NAMALWA (cell line): Measurements from ENCODE around the gene ARHGEF16.

ENCODE experiments used
- DNase-seq: peaks from one replicate; pipeline ENCODE4 v3.0.0-alpha.2; 2015; ENCODE audit warnings: low spot score

Gene ARHGEF16

DNA sequence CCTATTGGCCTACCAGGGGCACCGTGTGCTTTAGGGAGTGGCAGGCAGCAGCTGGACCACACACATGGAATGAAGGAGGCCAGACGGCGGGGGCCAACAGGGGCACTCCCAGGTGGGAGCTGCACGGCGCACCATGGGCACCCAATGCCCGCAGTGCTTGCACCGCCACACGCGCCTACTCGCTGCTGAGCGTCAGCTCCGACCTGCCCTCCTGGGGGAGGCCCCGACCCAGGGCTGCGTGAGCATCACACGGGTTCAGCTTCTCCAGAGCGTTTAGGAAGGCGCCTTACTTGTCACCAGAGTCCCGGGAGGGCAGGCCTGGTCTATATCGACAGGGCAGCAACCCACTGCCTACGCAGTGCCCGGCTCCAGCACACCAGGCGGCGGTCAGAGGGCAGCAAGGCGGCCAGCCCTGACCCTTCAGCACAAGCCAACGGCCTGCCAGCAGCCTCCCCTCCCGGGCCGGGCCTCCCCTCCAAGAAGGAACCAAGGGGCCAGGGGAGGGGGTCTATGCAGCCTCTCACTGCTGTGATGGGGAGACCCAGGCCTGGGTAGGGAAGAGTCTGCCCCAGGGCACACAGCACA is 64.9 kb downstream of the ARHGEF16 start:
- DNase-seq: no peak

DNA sequence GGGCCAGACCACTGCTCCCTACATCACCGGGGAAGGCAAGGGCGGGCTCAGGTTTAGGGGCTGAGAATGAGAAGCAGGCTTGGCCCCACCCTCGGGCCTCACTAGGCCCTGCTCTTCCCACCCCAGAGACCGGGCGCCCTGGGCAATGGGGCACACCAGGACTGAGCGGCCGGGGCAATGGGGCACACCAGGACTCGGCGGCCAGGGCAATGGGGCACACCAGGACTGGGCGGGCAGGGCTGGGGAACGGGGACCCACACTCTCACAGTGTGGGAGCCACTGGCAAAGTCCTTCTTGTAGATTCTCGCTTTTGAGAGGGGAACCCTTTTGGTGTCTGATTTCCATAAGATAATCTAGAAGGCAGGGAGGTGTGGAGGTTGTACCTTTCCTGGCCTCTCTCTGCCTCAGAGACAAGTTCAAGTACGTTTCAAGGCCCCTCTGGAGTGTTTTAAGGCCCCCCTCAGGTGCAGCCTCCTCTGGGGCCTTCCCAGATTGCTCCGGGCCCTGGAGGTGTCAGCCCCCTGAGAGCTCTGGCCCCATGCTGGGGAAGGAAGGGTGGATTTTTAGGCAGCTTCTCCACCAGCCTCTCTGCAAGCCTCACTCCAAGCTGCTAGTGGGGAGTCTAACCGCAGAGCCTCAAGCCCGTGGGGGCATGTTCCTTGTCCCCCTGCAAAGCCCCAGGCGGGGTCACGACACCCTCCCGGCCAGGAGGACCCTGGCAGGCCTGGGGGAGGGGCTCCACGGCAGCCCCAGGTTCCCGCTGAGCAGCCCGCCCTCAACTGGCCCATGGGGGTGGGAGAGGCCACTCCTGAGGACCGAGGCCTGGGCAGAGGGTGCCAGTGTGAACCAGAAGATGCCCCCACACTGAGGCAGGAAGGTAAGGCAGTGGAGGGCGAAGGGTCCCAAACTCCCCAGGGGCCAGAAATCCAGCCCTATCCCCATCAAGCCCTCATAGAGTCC is 66.2 kb downstream of the ARHGEF16 start:
- DNase-seq: no peak

DNA sequence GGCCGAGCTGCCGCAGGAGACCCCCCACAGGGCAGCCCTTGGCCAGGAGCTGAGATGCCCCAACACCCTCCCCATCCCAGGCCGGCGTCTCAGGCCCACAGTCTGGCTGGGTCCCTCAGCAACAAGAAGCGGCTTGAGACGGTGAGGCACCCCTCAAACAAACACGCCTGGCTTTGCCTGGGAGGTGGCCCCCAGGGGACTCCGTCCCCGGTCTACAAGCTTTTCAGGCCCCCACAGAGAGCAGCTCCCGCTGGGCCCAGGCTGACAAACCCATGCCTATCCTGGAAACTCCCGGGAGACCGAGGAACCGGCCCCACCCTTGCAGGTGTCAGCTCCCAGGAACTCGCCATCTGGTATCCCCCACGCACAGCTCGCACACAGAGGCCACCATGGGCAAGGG is 67.0 kb downstream of the ARHGEF16 start:
- DNase-seq: no peak

DNA sequence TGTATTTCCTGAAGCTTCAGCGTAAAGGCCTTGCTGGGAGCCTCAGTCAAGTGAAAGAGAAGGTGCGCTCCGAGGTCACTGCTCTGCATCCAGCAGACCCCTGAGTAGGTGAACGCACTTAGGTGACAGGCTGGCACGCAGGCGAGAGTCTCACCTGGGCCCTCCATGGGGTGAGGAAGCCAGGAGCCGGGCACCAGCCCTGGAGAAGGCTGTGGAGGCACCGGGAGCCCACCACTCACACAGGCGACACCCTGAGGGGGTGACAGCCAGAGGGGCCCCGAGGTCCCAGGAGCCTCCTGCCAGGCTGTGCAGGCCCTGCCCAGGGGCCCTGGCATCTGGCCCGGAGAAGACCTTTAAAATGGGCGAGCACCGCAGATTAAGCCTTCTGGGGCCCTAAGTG is 67.6 kb downstream of the ARHGEF16 start:
- DNase-seq: no peak

DNA sequence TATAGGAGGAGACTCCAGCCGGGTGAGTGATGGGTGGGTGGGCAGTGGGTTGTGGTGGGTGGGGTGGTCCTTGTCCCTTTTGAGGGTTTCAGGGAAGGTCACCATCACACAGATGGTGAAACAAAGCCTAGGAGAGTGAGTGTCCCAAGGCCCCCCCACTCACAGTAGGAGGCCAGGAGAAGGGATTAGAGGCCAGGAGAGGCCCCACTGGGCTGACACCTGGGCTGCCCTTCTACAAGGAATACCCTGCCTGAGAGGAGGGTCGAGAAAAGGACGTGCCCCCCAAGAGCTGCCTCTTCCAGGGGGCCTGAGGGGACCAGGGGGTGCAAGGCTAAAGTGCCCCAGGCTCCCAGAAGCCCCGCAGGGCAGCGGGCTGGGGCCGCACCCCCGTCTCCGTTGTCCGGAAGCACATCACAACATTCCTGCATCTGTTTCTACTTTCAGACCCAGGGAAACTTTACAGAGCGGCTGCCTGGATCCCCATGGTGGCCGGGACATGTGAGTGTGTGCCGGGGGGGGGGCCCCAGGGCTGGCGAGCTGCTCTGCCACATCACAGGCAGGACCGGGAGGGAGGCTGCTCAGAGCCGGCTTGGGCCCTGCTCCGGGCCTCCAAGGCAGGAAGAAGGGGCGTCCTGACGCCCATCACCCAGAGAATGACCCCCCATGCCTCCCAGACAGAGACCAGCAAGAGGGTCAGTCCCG is 68.2 kb downstream of the ARHGEF16 start:
- DNase-seq: no peak

DNA sequence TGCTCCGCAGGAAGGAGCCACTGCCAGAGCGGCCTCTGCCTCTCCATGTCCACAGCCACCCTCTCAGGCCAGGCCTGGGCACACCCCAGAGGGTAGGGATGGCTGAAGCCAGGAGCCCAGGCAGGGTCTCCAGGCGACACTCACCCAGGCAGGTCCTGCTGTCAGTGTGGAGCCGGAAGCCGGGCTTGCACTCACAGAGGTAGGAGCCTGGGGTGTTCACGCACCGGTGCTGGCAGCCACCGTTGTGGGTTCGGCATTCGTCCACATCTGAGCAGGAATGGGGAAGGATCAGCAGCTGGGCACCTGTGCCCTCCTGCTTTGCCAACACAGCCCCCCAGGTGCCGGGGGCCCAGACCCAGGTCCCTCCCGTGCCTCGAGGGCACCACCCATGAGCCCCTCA is 69.5 kb downstream of the ARHGEF16 start:
- no peak for DNase-seq

DNA sequence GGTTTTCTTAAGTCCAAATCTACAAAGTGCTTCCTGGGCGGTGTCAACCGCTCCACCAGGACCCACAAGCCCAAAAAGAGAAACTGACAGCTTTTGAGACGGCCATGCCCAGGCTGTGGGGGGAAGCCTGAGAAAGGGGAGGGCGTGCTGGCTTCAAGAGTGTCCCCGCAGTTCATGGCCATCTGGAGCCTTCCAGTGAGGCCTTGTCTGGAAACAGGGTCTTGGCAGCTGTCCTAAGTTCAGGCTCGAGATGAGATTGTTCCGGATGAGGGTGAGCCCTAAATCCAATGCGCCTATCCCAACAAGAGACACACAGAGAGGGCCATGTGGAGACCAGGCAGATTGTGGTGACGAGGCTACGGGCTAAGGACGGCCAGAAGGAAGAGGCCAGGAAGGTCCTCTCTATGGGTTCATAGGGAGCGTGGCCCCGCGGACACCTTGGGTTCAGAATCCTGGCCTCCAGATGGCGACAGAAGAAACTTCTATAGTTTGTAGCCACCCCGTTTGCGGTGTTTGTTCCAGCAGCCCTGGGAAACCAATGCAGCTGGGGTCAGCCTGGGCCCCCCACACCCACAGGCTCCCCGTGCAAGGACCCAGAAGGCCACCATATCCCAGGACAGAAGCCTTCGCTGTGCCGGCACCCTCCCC is 70.2 kb downstream of the ARHGEF16 start:
- no peak for DNase-seq

DNA sequence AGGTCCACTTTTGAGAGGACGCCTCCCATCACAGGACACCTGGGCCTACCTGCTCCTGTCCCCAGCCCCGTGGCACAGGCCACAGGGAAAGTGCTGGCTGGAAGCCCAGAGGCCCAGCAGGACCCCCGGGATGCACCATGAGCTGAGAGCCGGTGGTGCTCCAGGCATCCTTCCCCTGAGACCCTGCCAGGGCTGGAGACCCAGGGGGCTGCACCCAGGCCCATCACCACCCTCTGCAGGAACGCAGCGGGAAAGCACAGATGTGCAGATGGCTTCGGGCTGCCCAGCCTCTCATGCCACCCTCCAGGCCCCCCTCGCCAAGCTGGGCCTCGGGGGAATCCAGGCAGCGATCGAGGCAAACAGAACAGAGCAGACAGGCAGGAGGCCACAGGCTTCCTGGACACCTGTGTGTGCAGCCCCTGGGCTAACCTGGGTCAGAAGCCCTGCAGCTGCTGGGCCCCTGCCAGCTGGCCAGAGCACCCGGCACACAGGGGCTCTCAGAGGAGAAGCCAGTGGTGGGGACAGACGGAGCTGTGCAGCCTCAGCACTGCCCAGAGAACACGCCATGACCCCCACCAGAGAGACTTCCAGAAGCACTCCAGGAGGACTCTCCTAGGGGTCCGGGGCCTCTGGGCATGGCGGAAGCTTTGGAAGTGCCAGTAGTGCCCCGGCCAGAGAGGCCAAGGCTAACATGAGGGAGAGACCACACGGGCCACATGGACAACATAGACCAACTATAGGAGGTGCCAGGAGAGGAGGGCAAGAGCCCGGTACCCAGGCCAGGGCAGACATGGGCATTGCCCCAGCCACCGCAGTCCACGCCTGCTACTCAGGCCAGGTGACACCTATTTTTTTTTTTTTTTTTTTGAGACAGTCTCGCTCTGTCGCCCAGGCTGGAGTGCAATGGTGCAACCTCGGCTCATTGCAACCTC is 71.4 kb downstream of the ARHGEF16 start:
- DNase-seq: no peak

DNA sequence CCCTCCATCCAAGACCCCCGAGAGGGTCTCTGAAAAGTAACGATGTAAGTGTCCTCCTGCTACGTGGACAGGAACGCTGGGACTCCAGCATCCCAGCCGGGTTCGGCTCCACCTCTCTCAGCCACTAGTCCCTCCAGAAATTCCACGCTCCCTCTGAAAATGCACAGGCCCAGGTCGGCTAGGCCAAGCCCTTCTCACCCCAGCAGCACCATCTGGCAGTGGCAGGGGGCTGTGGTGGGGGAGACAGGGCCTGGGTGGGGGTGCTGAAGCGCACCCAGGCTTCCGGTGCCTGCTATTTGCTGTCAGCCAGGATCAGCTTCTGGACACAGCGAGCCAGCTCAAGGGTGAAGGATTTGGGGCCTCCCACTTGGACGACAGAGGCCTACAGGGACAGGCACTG is 73.3 kb downstream of the ARHGEF16 start:
- no peak for DNase-seq

DNA sequence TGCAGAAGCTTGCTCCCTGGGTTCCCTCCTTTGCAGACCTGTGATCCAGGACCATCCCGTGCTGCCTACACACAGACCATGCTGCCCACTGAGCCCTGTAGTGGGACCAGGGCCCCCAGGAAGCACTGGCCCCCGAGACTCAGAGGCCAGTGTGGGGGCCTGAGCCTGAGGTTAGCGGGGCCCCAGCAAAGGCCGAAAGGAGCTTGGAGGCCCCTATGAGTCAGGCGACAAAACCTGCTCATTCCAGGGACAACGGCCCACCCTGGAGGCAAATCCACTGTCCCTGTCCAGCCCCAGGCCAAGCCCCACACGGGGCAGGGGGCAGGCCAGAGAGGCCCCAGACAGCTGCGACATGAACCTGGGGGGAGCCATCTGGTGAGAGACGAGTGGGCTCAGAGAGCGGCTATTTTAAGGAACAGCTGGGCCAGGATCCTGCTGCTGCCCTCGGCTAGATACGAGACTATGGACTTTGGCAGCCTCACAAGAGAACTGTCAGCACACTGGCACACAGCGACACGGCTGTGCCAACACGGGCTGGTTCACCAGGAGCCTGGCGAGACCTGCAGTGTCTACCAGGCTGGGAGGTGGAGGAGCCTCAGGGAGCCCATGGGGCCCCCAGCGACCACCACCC is 74.7 kb downstream of the ARHGEF16 start:
- no peak for DNase-seq

DNA sequence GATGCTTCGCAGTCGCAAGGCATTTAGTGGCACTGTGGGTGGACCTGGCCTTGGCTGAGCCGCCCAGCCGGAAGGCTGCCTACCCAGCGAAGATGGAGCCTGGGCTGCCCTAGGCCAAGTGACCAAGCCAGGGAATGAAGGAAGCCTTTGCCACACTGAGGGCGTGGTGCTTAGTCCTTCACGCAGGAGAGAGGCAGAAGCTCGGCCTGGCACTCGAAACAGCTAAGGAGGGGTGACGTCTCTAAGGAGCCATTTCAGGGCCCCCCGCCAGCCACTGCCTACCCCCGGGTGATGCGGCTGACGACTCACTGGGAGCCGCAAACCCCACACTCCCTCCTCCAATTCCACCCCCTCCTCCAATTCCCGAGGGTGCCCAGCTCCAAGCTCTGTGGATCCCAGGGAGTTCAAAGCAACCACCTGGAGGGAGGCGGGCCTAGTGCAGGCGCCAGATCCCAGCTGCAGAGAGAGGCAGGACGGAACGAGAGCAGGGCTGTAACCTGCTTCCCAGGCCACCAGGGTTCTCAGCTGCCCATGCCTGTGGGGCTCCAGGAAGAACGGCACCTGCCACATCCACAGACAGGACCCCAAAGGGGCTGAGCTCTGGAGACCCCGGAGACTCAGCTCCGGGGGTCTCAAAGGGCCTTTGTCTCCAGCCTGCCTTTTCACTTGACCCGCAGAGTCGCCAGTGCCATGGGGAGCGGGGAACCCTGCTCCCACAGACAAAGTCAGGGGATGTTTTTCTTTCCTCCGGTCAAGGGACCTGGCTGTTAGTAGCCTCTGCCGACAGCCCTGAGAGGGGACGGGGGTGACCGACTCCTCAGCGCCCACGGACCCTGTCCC is 75.8 kb downstream of the ARHGEF16 start:
- no peak for DNase-seq
